GM12891 (cell line): Measurements from ENCODE around the gene DCT.

Experiments used
- PAX5 ChIP-seq: IDR thresholded peaks from 2 replicates; pipeline ENCODE4 v1.6.1; 2011; ENCODE audit warnings: low read length, moderate library complexity, mild to moderate bottlenecking; ENCODE audit not compliant: insufficient read depth, severe bottlenecking
- POLR2A ChIP-seq: IDR thresholded peaks from 2 replicates; pipeline ENCODE4 v1.6.1; 2011; ENCODE audit warnings: low read depth, low read length, control low read depth
- POLR2AphosphoS5 ChIP-seq: IDR thresholded peaks from 2 replicates; pipeline ENCODE4 v1.6.1; 2011; ENCODE audit warnings: low read depth, low read length, control low read depth
- POU2F2 ChIP-seq: IDR thresholded peaks from 2 replicates; pipeline ENCODE4 v1.6.1; 2011; ENCODE audit warnings: low read depth, mild to moderate bottlenecking, control low read depth, low read length, moderate library complexity
- SPI1 ChIP-seq: IDR thresholded peaks from 2 replicates; pipeline ENCODE4 v1.6.1; 2011; ENCODE audit warnings: low read depth, low read length, control low read depth
- TAF1 ChIP-seq: IDR thresholded peaks from 2 replicates; pipeline ENCODE4 v1.6.1; 2011; ENCODE audit warnings: low read depth, low read length, control low read depth

- no peak for TF ChIP-seq POU2F2
- TF ChIP-seq POLR2A = no peak
- no peak for TF ChIP-seq POLR2AphosphoS5
- no peak for TF ChIP-seq TAF1
- TF ChIP-seq SPI1 = no peak
- no peak for TF ChIP-seq PAX5
Observed at GRCh38 chr13:94400874-94401273, 78.6 kb downstream of the DCT start.
